HFF-Myc (cell line): Measurements from ENCODE around the gene TRIM17.

ENCODE experiments used
- DNase-seq: peaks from one replicate; pipeline ENCODE4 v3.0.0-alpha.2; 2011; ENCODE audit warnings: low read depth; ENCODE audit errors: extremely low read depth
- H3K4me3 ChIP-seq: replicated peaks from 2 replicates; pipeline ENCODE4 v1.5.1; 2011; ENCODE audit warnings: low read depth, mild to moderate bottlenecking, control low read depth, low read length
- CTCF ChIP-seq: IDR thresholded peaks from 2 replicates; pipeline ENCODE4 v1.5.1; 2012; ENCODE audit warnings: mild to moderate bottlenecking, low read depth, low read length, control low read depth; ENCODE audit errors: missing control alignments

The TRIM17 gene

DNA sequence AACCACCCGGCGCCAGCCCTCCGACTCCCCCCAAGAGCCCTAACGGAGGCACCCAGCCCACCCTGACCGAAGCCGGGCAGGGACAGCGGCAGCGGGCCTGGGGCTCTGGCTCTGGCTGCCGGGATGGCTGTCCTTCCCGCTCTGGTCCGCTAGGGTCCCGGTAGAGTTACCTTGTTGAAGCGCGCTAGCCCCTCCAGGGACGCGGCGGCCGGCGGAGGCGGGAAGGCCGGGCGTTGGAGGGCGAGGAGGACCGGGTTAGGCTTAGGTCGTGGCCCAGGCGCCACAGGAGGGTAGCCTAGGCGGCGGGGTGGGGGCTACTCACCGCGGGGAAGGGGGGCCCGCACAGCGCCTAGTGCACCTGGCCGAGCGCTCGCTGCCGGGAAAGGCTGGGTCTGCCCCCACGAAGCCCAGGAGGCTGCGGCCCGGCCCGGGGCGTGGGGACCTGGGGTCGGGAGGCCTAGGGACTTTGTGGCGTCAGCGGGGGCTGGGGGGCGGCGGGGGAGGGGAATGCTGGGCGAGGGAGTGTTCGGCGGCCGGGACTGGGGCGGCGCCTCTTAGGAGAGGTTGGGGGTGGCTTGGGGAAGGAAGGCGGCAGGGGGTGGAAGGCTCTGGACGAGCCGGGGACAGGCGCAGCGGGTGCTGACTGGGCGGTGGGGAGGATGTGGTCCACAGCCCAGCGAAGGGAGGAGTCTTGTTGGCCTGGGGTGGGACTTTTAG is at the start of gene TRIM17:
Gene TRIM17, minus strand, starts transcription at position 645 of the 717 bp plus-strand sequence. CDS start 1,789 bp downstream, outside the sequence.
- no peak for TF ChIP-seq CTCF
- DNase-seq = no peak
- H3K4me3 ChIP-seq = peak within 1 kb of the TSS; percentile 38

DNA sequence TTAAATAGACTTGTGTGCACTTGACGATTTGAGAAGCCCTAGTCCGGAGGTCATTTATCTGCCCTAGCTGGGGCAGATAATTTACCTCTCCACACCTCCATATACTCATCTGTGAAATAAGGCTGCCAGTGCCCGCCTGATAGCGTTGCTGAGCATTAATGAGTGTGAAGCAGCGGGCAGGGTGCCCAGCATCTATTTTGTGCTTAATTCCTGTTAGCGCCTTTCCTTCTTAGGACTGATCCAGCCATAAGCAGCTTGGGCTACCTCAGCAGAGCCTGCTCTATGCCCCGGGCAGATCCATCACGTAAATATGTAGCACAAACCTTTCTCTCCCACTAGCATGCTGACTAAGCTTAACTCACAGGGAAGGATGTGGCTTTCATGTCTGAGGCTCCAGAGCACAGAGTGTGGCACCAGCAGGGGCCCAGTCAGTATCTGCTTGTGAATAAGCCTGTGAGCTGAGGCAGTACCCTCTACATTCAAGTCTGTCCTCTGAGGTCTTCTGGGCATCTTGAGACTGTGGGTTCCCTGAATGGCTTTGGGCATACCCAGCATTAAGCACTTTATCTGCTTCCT is 49.0 kb upstream of the TRIM17 start:
- DNase-seq = no peak
- H3K4me3 ChIP-seq = no peak overlapping the region
- TF ChIP-seq CTCF = no peak

- no peak for TF ChIP-seq CTCF
- no peak for DNase-seq
- peak overlapping the region; percentile 37 for H3K4me3 ChIP-seq
Measured at GRCh38 chr1:228465141-228465540, 48.5 kb upstream of the TRIM17 start.

GRCh38 chr1:228464487-228464983 is 47.9 kb upstream of the TRIM17 start:
- TF ChIP-seq CTCF = no peak
- no peak for DNase-seq
- peak overlapping the region; percentile 37 for H3K4me3 ChIP-seq

- peak overlapping the region; percentile 37 for H3K4me3 ChIP-seq
- no peak for DNase-seq
- peak; percentile 5 for TF ChIP-seq CTCF
Measured at GRCh38 chr1:228463559-228464455, 47.1 kb upstream of the TRIM17 start.

DNA sequence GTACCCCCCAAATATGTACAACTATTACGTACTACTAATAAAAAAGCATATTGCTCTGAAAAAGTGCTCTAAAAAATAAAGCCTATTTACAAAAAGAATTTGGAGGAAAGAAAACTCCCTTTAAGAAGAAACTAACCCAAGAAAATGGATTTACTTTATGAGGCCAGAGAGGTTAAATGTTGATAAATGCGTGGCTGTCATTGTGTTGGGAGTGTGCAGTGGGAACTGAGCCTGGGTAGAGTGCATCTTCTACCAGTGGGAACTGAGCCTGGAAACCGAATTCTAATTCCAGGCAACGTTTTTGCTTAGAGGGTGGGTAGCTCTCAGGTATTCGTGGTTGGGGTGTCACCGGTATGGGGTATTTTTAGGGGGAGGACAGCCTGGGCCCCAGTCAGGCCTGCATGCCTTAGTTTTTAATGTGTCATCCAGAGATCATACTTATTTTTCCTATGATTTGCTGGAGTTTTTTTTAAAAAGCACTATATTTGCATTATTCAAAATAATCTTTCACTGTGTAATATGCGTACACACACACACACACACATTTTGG is 46.4 kb upstream of the TRIM17 start:
- H3K4me3 ChIP-seq = no peak overlapping the region
- DNase-seq = no peak
- no peak for TF ChIP-seq CTCF
